GM19395 (cell line): ENCODE data around the gene RAB20.
"Not testable (repeated sequence)": the region's sequence is repeated elsewhere in the genome, so short reads cannot be mapped to it uniquely, and the experiment has no call there.

Experiments used
- ATAC-seq: cut with Tn5 transposase; IDR thresholded peaks from one replicate; pipeline ENCODE4 v1.9.1; 2021; ENCODE audit warnings: mild to moderate bottlenecking, moderate library complexity; ENCODE audit not compliant: unreplicated experiment

RAB20 gene

DNA sequence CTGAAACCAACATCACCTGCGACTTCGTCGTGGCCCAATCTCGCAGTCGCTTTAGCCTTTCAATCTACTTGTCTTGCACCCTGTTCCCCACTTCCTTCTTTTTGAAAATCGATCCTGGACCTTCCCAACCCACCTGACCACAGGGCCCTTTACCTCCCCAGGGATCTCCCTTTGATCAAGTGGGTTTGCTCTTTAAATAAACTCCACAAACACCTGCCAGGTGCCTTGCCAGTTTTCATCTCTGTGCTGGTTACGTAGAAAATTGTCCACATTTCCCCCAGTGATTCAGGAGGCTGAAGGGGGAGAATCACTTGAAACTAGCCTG is 14.5 kb upstream of the RAB20 start:
- ATAC-seq = peak; percentile 1

DNA sequence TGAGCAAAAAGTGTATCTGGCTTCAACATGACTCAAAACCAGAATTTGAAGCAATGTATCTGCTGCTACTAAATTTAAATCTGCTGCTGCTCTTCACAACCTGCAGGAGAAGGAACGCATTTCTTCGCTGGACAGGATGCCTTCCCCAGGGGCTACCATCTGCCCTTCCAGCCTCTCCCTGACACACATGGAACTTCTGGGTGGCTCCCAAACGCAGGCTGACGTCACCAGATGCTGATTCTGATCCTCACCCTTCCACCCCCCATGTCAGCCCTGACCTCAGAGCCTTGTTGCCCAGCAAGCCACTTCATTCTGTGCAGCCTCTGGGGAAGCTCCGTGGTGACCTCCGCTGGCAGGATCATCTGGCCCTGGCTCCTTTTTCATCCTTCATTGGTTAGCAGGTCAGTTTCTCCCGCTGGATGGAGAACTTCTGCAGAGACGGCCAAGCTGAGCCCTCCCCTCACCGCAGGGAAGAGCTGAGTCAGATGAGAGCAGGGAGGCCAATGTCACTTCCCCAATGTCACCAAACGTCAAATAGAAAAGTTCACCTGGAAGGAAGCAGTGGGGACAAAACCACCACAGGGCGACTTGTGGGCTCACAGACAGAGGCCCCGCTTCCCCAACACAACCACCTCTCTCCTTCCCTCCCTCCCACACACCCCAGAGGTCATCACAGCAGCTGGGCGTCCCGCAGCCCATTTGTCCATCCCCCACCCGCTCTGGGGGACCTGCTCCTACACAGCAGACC is 14.0 kb upstream of the RAB20 start:
- ATAC-seq = peak; percentile 90

DNA sequence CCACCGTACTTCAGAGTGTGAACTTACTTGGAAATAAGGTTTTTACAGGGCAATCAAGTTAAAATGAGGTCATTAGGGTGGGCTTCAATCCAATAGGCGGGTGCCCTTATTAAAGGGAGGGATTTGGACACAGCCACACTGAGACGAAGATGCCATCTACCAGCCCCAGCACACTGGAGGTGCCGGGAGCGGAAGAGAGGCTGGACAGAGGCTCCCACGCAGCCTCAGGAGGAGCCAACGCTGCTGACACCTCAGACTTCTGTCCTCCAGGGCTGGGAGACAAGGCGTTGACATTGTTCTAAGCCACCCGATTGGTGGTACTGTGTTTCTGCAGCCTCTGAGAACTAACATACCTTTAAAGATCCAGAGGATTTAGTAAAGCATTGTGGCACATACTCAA is 12.6 kb upstream of the RAB20 start:
- no peak for ATAC-seq

DNA sequence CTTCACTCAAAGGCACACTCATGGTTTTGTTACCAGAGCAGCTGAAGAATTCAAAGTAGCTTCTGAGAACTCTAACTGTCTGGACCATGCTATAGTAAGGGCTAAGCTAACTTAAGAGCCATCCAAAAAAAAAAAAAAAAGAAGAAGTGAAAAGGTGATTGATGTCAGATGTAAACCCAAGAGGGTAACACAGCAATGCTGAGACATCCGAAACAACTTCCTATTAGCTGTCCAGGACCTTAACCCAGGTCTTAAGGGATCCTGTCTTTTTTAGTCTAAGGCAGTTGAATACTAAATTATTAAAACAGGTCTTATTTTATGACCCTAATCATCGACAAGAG is 11.2 kb upstream of the RAB20 start:
- ATAC-seq = peak; percentile 65

DNA sequence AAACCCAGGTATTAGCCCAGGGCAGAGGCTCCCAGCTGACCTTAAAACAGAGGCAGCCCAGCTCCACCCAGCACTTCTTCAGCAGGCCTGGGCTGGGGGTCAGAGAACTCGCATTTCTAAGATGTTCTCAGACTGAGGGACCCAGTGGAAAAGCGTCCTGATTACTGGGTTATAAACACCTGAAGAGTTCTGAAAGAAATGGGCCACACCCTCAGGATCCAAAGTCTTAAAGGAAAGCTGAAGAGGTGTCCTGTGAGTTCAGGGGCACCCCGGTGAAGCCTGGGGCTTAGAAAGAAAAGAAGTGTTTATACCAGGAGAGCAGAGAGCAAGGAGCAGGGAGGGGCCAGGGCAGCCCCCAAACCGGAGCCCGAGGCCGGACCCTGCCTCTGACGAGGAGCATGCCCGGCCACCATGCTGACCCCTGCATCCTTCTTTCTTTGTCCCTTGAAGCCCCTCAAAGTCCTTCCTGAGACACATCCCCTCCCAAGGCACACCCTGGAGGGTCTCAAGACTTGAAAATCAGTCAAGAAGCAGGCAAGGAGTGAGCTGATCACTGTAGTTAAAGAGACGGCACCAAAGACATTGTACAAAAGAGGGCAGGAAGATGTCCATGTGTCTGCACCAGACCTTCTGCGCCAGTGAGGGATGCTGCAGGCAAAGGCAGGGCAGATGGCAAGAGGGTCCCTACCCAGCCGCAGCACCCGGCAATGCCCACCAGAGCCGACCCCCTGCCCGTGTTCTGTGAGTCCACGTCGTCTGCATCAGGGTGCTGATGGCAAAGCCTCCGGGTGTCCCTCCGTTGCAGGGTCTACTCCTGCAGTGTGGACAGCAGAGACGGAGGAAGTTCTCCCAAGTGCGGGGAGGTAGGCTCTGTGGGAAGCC is 10.6 kb upstream of the RAB20 start:
- ATAC-seq = no peak

DNA sequence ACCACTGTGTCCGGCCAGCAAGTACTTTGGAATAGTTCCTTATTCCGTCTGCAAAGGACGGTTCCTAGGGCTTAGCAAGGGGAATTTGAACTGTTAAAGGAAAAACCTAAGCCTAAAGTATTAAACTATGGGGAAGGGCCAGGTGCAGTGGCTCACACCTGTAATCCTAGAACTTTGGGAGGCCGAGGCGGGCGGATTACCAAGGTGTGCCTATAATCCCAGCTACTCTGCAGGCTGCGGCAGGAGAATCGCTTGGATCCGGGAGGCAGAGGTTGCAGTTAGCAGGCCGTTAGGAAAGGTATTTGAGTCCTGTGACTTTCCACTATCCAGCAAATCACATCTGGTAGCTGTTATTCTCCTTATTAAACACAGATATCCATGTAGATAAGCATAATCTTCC is 9.4 kb upstream of the RAB20 start:
- ATAC-seq = no peak

DNA sequence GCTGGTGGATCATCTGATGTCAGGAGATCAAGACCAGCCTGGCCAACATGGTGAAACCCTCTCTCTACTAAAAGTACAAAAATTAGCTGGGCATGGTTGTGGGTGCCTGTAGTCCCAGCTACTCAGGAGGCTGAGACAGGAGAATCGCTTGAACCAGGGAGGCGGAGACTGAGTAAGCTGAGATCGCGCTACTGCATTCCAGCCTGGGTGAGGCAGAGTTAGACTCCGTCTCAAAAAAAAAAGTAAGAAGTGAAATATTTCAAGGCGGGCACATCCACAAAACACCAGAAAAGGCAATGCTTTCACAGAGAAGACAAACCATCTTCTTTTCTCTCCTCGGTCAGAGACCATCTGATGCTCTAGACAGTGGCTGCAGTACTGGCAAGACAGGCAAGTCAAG is 8.4 kb upstream of the RAB20 start:
- ATAC-seq = not testable (repeated sequence)

DNA sequence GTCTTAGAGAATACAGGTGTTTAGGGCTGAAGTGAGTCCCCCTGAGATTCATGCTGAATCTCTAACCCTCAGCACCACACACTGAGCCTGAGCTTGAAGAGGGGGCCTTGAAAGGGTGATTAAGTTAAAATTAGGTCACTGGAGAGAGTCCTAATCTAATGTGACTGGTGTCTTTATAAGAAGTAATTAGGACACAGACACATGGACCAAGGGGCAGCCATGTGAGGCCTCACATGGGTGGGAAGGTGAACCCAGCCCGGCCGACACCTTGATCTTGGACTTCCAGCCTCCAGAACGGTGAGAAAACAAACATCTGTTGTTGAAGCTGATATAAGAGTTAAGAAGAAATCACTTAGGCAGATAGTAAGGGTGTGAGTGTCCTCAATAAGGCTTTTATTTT is 7.1 kb upstream of the RAB20 start:
- no peak for ATAC-seq

DNA sequence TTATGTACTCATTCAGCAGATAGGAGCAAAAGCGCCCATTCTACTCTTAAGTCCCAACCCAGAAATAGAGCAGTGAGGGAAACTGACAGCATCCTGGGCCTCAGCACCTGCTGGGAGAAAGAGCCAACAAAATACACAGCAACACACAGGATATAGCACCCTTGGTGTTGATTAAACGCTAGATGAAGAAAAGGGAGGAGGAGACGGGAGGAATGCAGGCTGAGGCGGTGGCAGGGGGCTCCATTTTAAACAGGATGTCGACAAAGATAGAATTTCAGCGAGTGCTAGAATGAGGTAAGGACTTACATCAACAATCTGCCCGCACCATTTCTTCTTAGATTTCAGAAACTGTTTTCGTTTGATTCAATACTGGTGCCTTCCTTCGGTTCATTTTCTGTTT is 4.6 kb upstream of the RAB20 start:
- ATAC-seq = no peak

DNA sequence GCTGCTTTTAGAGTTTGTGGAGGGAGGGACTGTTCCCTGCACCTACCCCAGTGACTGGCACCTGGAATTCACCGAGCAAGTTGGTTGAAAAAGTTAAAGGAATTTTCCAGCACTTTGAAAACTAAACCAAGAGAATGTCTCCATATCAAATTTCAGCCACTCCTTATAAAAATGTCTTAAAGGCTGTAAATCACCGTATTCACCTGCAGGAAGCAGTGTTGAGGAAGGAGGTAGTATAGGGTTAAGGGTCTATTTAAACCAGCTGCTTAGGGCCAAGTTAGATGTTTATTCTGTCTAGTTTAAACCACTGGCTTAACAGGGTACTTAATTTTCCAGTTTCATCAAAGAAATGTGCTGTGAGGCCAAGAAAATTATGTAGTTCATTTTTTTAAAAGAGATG is 3.8 kb upstream of the RAB20 start:
- ATAC-seq = no peak

DNA sequence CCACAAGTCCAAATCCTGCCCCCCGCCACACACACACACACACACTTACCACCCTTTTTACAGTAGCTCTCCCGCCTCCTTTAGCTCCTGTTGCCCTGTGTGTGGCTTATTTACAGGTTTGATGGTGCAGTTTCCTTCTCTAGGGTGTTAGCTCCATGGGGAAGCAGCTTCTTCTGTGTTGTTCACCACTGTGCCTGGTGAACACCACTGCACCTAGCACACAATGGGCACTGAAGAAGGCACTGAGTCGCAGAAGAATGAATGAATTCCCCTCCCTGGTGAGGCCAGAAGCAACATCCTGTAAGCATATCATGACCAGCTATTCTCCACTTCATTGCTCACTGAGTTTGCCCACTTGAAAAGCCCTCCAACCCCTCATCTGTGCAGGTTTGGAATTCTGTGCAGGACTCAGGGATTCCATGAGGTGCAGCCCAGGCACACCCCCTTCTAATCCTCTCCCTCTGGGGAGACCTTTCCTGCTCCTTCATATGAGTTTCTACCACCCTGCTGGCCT is 3.0 kb upstream of the RAB20 start:
- no peak for ATAC-seq

DNA sequence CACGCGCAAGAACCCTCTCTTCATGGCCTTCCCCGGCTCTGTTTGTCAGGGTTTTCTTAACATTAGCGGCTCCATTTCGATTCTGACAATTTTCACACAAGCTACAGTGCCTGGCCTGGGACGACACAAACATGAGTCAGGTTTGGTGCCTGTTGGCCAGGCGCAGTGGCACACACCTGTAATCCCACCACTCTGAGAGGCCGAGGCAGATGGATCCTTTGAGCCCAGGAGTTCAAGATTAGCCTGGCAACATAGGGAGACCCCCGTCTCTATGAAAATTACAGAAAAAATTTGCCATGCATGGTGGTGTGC is 1.9 kb upstream of the RAB20 start:
- ATAC-seq = no peak

DNA sequence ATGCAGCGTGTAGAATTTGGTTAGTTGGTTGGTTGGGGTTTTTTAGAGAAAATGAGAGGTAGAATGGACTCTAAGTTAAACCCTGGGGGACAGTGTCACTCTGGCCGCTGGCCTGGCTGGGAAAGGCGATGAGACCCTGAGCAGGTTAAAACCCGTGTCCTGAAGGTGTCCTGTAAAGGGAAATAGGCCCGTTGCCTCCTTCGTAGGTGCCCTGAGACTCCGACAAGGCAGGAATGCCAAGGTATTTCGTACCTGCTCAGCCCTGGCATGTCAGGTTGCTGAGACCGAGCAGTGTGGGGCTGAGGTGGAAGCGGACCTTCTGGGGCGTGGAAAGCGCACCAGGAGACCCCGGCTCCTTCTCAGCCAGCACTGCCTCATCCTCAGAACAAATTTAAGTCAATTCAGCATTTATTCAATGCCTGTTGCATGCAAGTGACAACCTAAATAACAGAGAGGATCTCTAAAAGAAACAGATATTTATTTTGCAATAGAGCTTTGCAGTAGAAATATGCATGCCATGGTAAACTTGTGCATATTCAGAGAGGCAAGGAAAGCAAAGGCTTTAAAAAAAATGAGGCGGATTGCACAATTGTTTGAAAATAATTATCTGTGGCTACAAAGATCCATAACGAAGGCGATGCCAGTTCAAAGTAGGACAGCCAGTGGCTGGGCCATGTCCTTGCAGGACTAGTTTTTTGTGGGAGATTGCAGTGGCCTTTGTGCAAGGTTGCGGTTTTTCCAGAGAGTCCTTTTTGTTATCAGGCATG is 1.4 kb upstream of the RAB20 start:
- no peak for ATAC-seq

DNA sequence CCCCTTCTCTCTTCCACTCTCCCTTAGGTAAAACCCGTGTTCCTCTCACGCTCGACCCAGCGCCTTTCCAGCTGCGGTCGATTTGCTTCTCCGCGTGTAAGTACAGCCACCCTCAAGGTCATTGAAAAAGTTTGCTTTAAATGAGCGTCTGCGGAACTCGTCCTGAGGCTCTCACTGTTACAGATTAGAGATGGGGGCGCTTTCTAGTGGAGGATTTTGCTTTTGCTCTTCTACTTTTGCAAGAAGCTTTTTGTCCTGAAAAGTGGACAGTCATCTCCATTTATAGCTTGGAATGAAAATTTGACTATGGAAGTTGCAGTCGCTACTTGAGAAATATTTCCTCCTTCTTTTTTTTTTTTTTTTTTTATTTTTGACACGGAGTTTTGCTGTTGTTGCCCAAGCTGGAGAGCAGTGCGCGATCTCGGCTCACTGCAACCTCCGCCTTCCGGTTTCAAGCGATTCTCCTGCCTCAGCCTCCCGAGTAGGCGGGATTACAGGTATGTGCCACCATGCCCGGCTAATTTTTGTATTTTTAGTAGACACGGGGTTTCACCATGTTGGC is 595 bp upstream of the RAB20 start:
- ATAC-seq = no peak

DNA sequence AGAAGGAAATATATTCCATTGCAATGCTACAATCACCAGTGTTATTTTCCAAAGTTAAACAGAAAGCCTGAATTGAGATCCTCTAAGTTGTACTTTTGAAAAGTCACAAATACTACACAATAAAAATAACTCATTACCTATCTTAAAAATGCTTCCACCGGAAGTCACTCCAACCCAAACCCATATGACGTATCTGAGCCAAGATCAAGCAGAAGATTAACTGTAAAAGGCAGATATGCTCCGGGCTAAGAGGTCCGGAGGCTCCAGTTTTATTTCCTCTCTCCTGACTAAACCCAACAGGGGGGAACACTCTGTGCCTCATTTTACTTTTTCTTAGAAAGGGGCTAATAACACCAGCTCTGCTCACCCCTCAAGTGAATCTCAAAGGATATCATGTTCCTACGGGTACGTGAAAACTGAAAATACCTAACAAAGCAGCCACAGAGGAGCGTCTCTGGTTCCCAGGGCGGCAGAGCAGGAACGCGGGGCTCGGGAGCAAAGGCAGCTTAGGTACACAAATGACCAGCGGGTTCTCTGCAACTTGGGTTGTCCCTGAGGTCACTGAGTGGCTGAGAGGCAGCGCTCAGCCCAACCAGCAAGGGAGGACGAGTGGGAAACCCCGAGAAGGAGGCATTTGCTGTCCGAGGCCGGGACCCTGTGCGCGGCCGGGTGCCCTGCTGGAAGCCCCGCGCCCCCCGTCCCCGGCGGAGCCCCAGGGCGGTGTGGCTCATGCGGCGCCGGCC is 750 bp downstream of the RAB20 start:
- no peak for ATAC-seq

DNA sequence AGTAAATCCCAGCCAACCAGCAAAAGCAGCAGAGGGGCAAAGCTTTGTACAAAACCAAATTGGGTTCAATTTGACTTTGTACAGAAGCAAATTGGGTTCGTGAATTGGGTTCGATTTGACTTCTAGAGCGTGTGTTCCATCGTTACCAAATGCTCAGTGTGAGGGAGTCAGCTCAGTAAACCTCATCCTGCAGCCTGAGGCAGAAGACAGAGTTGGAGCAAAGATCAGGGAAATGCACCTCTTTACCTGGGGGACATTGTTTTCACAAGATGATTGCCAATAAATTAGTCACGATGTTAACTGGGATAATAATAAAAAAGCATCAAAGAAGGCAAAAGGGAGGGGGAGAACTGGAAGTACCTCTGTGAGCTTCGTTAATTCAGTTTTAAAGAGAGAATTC is 1.5 kb downstream of the RAB20 start:
- no peak for ATAC-seq

DNA sequence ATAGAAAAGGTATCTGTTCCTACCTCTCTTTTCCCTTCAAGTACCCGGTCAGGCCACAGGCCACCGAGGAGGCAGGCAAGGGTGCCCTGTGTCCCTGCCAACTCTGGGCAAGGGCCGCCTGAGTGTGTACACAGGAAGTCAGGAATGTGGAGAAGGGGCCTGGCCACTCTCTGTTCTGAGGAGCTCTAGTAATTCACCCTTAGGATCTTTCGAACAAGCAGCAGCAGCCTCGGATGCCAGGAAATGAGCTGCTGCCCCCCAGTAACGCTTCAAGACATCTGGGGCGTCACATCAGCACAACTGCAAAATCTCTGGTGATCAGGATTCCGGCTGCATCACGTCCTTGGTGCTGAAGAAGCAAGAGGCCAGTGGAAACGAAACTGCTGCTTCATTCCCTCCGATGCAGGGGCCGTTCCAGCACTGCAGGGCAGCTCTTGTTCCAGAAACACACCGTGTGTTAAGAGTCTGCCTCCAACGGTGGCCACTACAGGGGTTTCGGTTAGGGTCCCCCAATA is 2.0 kb downstream of the RAB20 start:
- ATAC-seq = no peak

DNA sequence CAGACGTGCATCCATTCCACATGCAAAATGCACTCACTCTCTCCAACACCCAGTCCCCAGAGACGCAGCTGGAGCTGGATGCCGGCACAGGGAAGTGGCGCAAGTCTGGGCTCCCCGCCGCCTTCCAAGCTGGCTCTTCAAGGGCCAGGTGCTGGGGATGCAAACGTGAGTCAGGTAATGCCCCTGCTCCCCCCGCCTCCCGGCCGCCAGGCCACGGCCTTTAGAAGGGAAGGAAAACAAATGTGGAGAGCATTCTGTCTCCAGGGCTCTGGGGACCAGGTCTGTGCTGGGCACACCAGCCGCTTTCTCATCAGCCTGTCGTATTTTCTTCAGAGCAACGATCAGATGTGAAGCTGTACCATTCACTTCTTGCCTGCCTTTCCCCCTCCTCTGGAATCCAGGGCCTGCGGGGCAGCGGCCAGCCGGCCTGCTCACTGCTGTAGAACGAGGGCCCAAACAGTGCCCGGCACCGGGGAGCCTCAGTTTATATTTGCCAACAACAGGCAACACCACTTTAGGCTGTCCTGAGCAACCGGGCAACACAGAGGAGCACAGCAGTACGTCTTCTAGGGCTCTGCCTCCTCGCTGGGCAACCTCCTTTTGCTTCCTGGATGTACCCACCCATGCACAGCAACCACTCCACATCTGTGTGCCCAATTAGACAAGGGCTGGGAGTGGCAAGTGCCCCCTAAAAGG is 3.8 kb downstream of the RAB20 start:
- ATAC-seq = no peak

DNA sequence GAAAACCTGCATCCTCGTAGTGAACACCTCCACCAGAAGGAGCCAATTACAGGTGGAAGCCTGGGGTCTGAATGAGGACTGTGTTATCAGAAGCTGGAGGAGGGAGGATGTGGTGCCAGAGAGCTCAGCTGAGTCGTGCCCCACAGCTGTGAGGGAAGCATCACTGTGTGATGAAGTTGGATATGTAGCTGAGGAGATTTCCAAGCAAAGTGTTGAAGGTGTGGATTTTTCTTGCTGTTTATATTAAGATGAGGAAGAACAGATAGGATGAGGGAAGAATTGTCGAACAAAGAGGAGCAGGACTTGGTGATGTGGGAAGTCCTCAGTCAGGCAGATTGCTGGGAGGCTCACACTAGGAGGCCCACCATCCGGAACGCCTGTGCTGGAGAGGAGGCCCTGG is 4.4 kb downstream of the RAB20 start:
- no peak for ATAC-seq

DNA sequence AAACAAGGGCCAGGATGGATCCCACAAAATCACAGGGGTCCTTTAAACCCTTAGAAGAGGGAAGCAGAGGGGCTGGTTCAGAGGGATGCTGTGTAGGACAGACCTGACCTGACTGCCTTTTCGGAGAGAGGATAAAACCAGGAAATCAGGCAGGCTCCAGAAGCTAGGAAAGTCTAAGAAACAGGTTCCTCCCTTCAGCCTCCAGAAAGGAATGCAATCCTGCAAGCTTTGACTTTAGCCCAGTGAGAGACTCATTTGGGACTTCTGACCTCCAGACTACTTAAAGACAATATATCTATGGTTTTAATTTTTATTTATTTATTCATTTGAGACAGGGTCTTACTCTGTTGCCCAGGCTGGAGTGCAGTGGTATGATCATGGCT is 5.3 kb downstream of the RAB20 start:
- ATAC-seq = no peak
